Activated T-cell treated with anti-CD3 and anti-CD28 coated beads, Interleukin-2, amount 50 U/mL, for 72 hours (primary cell): Measurements from ENCODE around the gene EFNB3. TPM values are rescaled to one million over a fixed set of nuclear protein-coding genes. Genes with fewer than 3 reads are reported as not detected.
A peak's percentile ranks its signal among the peaks of the same experiment; 100 is the strongest.

Source experiments
- ATAC-seq, 2 donors: fragments of 150-1000 bp; cut with Tn5 transposase; replicated peaks in 1 of 2; 2 replicates each; pipeline ENCODE4 v1.10.0; 2021; ENCODE audit warnings: moderate library complexity in 2 of 2, mild to moderate bottlenecking in 1 of 2
- DNase-seq, 2 donors: peaks; one replicate each; pipeline ENCODE4 v3.0.0; 2021 to 2022; ENCODE audit warnings: mixed read lengths in 1 of 2
- H3K27ac Mint-ChIP-seq: one replicate; pipeline ENCODE4 v1.8.0; 2022; ENCODE audit warnings: mild to moderate bottlenecking, moderate library complexity, mixed read lengths
- H3K27me3 Mint-ChIP-seq: one replicate; pipeline ENCODE4 v1.8.0; 2022; ENCODE audit warnings: low read depth, mixed read lengths
- H3K36me3 Mint-ChIP-seq, 2 donors: one replicate each; pipeline ENCODE4 v1.8.0; 2022; ENCODE audit warnings: mixed read lengths in 2 of 2, mild to moderate bottlenecking in 1 of 2; ENCODE audit not compliant: insufficient read depth in 2 of 2
- H3K4me1 Mint-ChIP-seq: one replicate; pipeline ENCODE4 v1.8.0; 2022; ENCODE audit warnings: low read depth, mixed read lengths
- H3K4me3 Mint-ChIP-seq, 2 donors: one replicate each; pipeline ENCODE4 v1.8.0; 2022; ENCODE audit warnings: mild to moderate bottlenecking in 2 of 2, mixed read lengths in 2 of 2, moderate library complexity in 2 of 2
- H3K9me3 Mint-ChIP-seq, 2 donors: one replicate each; pipeline ENCODE4 v1.8.0; 2022; ENCODE audit warnings: mixed read lengths in 2 of 2
- total RNA-seq, 2 donors: library from RNA; stranded (reverse); gene quantifications; one replicate each; pipeline ENCODE4 v1.2.3, GENCODE V29; 2022

The EFNB3 gene
- total RNA-seq, 2 donors from 2014 or later, result not detected

- peaks cover 35% of the 10 kb centered on the region for H3K4me1 Mint-ChIP-seq
- H3K36me3 Mint-ChIP-seq, result peaks cover 0 to 3% of the 10 kb centered on the region in 2 donors
- H3K27me3 Mint-ChIP-seq, result peaks cover 44% of the 10 kb centered on the region
- ATAC-seq (peak; percentile 21 to 47), DNase-seq (no peak)
- H3K9me3 Mint-ChIP-seq, result no peaks in the 10 kb centered on the region
- H3K4me3 Mint-ChIP-seq, result peak overlapping the region; percentile 2 to 64
- H3K27ac Mint-ChIP-seq, result no peak overlapping the region
Observed at GRCh38 chr17:7705269-7706255, 560 bp downstream of the EFNB3 start.

GRCh38 chr17:7706631-7707354 is 1.8 kb downstream of the EFNB3 start:
- Mint-ChIP-seq H3K4me1 (peaks cover 36% of the 10 kb centered on the region), H3K9me3 (no peaks in the 10 kb centered on the region), H3K4me3 (peak overlapping the region in 1 of 2 donors; percentile 64), H3K27ac (no peak overlapping the region), H3K36me3 (peaks cover 0 to 3% of the 10 kb centered on the region in 2 donors), H3K27me3 (peaks cover 54% of the 10 kb centered on the region)
- no peak for DNase-seq
- ATAC-seq, result no peak

DNA sequence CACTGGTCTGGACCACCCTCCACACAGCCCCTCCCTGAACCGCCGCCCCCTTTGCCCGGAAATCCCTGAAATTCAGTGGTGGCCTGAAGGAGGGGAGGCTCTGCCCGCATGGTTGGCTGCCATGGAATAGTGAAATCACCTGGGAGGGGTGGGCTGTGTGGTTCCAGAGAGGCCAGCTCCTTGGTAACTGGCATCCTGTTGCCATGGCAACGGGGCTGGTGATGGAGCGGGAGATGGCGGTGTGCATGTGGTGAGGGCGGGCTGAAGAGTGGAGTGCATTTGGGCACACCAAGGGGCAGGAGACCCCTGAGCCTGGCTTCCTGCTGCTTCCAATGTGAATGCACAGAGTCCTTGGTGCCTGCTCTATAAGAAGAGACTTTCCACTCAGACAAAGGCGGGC is 2.4 kb downstream of the EFNB3 start:
- DNase-seq (no peak), ATAC-seq (no peak)
- H3K4me1 Mint-ChIP-seq, result peaks cover 36% of the 10 kb centered on the region
- H3K36me3 Mint-ChIP-seq, result no peaks in the 10 kb centered on the region
- no peaks in the 10 kb centered on the region for H3K9me3 Mint-ChIP-seq
- no peak overlapping the region for H3K4me3 Mint-ChIP-seq
- H3K27me3 Mint-ChIP-seq, result peaks cover 59% of the 10 kb centered on the region
- H3K27ac Mint-ChIP-seq, result no peak overlapping the region

DNA sequence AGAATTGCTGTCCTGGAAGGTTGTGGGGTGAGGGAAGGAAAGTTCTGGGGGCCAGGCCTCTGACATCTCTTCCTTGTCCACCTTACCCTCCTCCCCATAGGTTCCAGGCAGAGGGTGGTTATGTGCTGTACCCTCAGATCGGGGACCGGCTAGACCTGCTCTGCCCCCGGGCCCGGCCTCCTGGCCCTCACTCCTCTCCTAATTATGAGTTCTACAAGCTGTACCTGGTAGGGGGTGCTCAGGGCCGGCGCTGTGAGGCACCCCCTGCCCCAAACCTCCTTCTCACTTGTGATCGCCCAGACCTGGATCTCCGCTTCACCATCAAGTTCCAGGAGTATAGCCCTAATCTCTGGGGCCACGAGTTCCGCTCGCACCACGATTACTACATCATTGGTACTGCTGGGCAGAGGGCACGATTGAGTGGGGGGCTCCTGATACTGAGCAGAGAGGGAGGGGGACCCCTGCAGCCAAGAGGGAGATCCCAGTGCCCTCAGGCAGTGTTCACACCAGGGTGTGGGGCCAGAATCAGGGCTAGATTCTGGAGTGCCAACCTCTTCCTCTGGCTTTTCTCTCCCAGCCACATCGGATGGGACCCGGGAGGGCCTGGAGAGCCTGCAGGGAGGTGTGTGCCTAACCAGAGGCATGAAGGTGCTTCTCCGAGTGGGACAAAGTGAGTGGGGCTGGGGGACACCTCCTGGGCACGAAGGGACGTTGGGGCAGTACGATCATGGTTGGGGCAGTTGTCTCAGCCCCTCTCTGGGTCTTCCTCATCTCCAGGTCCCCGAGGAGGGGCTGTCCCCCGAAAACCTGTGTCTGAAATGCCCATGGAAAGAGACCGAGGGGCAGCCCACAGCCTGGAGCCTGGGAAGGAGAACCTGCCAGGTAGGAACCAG is 3.1 kb downstream of the EFNB3 start:
- Mint-ChIP-seq H3K27me3 (peaks cover 64% of the 10 kb centered on the region), H3K4me1 (peaks cover 36% of the 10 kb centered on the region), H3K27ac (no peak overlapping the region), H3K9me3 (no peaks in the 10 kb centered on the region), H3K36me3 (no peaks in the 10 kb centered on the region), H3K4me3 (no peak overlapping the region)
- no peak for DNase-seq
- ATAC-seq, result no peak

- no peaks in the 10 kb centered on the region for H3K9me3 Mint-ChIP-seq
- no peaks in the 10 kb centered on the region for H3K36me3 Mint-ChIP-seq
- peaks cover 65% of the 10 kb centered on the region for H3K27me3 Mint-ChIP-seq
- peaks cover 28% of the 10 kb centered on the region for H3K4me1 Mint-ChIP-seq
- no peak overlapping the region for H3K27ac Mint-ChIP-seq
- no peak for DNase-seq
- ATAC-seq, result no peak
- no peak overlapping the region for H3K4me3 Mint-ChIP-seq
Observed at GRCh38 chr17:7709031-7709430, 4.0 kb downstream of the EFNB3 start.

DNA sequence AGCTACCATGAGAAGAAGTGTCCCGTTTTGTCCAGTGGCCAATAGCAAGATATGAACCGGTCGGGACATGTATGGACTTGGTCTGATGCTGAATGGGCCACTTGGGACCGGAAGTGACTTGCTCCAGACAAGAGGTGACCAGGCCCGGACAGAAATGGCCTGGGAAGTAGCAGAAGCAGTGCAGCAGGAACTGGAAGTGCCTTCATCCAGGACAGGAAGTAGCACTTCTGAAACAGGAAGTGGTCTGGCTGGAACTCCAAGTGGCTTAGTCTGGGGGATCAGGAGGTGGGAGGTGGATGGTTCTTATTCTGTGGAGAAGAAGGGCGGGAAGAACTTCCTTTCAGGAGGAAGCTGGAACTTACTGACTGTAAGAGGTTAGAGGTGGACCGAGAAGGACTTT is 5.3 kb downstream of the EFNB3 start:
- H3K27ac Mint-ChIP-seq, result no peak overlapping the region
- no peak for ATAC-seq

GRCh38 chr17:7711051-7711755 is 6.2 kb downstream of the EFNB3 start:
- H3K4me3 Mint-ChIP-seq, result no peak overlapping the region
- DNase-seq (no peak), ATAC-seq (peak; percentile 35 to 38)
- H3K9me3 Mint-ChIP-seq, result no peaks in the 10 kb centered on the region
- H3K27me3 Mint-ChIP-seq, result peaks cover 66% of the 10 kb centered on the region
- peaks cover 15% of the 10 kb centered on the region for H3K4me1 Mint-ChIP-seq
- H3K27ac Mint-ChIP-seq, result no peak overlapping the region
- H3K36me3 Mint-ChIP-seq, result no peaks in the 10 kb centered on the region

More for the DNA sequence above, 5.3 kb downstream of the EFNB3 start:
- DNase-seq, result no peak
- no peaks in the 10 kb centered on the region for H3K9me3 Mint-ChIP-seq
- H3K36me3 Mint-ChIP-seq, result no peaks in the 10 kb centered on the region
- peaks cover 65% of the 10 kb centered on the region for H3K27me3 Mint-ChIP-seq
- H3K4me1 Mint-ChIP-seq, result peaks cover 20% of the 10 kb centered on the region
- H3K4me3 Mint-ChIP-seq, result no peak overlapping the region

GRCh38 chr17:7712111-7712771 is 7.2 kb downstream of the EFNB3 start:
- peaks cover 18% of the 10 kb centered on the region for H3K4me1 Mint-ChIP-seq
- no peak for ATAC-seq

GRCh38 chr17:7713782-7714181 is 8.8 kb downstream of the EFNB3 start:
- Mint-ChIP-seq H3K9me3 (no peaks in the 10 kb centered on the region), H3K4me3 (no peak overlapping the region), H3K4me1 (peaks cover 31% of the 10 kb centered on the region), H3K36me3 (no peaks in the 10 kb centered on the region), H3K27ac (no peak overlapping the region), H3K27me3 (peaks cover 79% of the 10 kb centered on the region)
- ATAC-seq (no peak), DNase-seq (no peak)

More at GRCh38 chr17:7712111-7712771, 7.2 kb downstream of the EFNB3 start:
- no peak overlapping the region for H3K4me3 Mint-ChIP-seq
- H3K36me3 Mint-ChIP-seq, result no peaks in the 10 kb centered on the region
- no peak overlapping the region for H3K27ac Mint-ChIP-seq
- H3K9me3 Mint-ChIP-seq, result no peaks in the 10 kb centered on the region
- peaks cover 66% of the 10 kb centered on the region for H3K27me3 Mint-ChIP-seq
- DNase-seq, result no peak

DNA sequence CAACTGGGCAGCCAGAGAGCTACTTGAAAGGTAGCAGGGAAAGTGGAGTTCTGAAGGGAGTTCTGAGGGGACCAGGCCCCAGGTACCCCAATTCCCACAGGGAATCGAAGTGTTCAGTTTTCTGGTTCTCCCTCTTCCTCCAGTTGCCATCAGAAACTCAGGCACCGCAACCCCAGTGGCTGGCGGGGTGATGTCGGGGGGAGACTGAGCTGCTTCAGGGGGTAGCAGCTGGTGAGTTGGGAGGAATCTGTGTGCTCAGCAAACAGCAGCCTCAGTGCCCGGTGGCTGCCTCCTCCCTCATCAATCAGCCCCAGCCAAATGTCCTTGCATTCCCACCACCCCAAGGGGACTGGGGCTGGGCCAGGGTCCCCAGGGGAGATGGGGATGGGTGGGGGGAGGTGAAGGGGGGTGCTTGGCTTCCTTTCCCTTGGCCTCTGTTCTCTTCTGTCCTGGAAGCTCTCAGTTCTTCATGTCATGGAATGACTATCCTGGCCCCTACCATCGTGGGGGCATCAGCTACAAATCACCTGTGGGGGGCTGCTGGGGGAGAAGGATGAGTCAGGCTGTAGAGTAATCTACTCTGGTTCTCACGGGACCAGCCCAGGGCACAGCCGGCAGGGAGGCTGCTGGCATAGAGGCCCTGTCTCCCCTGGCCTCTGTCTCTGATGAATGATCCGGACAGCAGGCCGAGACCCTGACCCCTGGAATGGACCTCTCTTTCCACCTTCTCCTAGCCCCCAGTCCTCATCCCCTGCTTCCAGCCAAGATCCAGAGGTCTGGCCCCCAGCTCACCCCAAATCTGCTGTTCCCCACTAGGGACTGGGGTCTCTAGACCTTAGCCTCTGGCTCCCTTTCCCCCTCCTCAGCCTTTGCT is 10.0 kb downstream of the EFNB3 start:
- peaks cover 29% of the 10 kb centered on the region for H3K4me1 Mint-ChIP-seq
- no peak overlapping the region for H3K4me3 Mint-ChIP-seq
- H3K27ac Mint-ChIP-seq, result no peak overlapping the region
- DNase-seq (no peak), ATAC-seq (no peak)
- peaks cover 86% of the 10 kb centered on the region for H3K27me3 Mint-ChIP-seq
- no peaks in the 10 kb centered on the region for H3K9me3 Mint-ChIP-seq
- no peaks in the 10 kb centered on the region for H3K36me3 Mint-ChIP-seq
